GM10248 (cell line): ENCODE data around the gene EPHX1.

Source experiments
- CTCF ChIA-PET: fragments of 300-600 bp; sonication (Branson Sonifier 250); formaldehyde crosslinking; extraction: SDS; loops from one replicate; lab custom pipeline; 2021; ENCODE audit warnings: antibody characterized with exemption; lab: Yijun Ruan, JAX
- POLR2A ChIA-PET: fragments of 350-650 bp; sonication (Branson Sonifier 250); formaldehyde crosslinking; extraction: SDS; loops from one replicate; lab custom pipeline; 2020; ENCODE audit warnings: antibody characterized with exemption; lab: Yijun Ruan, JAX
- DNase-seq: peaks from one replicate; pipeline ENCODE4 v3.0.0; 2012; ENCODE audit errors: extremely low spot score
- CTCF ChIP-seq: IDR thresholded peaks from 2 replicates; pipeline ENCODE4 v1.5.1; 2012; ENCODE audit warnings: mild to moderate bottlenecking, low read depth; ENCODE audit errors: extremely low read depth, missing control alignments, control extremely low read depth

EPHX1 gene

GRCh38 chr1:225857256-225857655, 47.3 kb downstream of the EPHX1 start:
- no peak for DNase-seq
- ChIA-PET POLR2A (no interaction called here), CTCF (no interaction called here)
- no peak for TF ChIP-seq CTCF

- DNase-seq = no peak
- ChIA-PET CTCF (interaction anchor here (1.1 to 1.4 kb wide), 2 partner anchors 14 to 18 kb away, joined by 3 to 4 read pairs; no protein-coding TSS in a partner anchor), POLR2A (no interaction called here)
- no peak for TF ChIP-seq CTCF
These were observed 49.2 kb downstream of the EPHX1 start for GRCh38 chr1:225859151-225859550.

DNA sequence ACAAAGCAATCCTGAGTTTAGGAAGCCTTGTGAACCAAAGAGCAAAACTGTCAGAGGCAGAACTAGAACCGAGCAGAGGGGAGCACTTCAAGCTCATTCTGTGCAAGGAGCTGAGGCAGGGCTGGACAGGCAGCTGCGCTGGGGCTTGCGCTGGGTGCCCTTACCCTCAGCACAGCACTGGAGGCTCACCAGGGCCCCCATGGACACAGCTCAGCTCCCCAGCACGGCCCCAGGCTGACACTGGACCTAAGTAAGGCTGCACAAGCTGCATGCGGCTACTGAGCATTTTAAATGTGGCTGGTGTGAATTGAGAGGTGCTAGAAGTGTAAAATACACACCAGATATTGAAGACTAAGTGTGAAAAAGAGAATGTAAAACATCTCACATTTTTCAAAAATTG, 50.2 kb downstream of the EPHX1 start:
- TF ChIP-seq CTCF = no peak
- ChIA-PET CTCF (interaction anchor here (1.1 to 1.4 kb wide), 4 partner anchors 15 to 385 kb away, joined by 3 to 4 read pairs (median 4); no protein-coding TSS in a partner anchor), POLR2A (no interaction called here)
- no peak for DNase-seq

DNA sequence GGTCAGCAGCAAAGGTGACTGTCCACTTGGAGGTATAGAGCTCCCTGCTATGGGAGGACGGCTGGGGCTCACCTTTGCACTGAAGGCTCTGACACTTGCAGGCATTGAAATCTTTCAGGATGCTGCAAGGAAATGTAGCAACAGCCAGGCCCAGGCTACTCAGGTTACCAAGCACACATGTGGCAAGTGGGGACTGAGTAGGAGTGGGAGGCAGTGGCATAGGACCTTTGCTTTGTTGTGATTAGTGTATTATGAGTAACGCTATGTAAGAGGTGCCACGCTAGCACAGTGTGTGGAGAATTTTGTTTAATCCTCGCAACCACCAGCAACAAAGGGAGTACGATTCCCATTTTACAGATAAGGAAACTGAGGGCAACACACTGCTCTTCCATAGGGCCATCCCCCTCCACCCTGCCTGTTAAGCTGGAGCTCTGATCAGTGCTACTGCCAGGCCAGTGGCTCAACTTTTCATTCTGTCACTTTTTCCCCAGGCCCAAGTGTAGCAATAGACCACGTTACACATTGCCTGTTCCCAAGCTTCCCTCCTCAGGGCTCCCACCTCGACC, 51.0 kb downstream of the EPHX1 start:
- POLR2A ChIA-PET = no interaction called here
- no peak for DNase-seq
- TF ChIP-seq CTCF = no peak
- CTCF ChIA-PET = interaction anchor here (0.7 to 1.4 kb wide), 4 partner anchors 16 to 386 kb away, joined by 3 to 4 read pairs (median 3); no protein-coding TSS in a partner anchor

DNA sequence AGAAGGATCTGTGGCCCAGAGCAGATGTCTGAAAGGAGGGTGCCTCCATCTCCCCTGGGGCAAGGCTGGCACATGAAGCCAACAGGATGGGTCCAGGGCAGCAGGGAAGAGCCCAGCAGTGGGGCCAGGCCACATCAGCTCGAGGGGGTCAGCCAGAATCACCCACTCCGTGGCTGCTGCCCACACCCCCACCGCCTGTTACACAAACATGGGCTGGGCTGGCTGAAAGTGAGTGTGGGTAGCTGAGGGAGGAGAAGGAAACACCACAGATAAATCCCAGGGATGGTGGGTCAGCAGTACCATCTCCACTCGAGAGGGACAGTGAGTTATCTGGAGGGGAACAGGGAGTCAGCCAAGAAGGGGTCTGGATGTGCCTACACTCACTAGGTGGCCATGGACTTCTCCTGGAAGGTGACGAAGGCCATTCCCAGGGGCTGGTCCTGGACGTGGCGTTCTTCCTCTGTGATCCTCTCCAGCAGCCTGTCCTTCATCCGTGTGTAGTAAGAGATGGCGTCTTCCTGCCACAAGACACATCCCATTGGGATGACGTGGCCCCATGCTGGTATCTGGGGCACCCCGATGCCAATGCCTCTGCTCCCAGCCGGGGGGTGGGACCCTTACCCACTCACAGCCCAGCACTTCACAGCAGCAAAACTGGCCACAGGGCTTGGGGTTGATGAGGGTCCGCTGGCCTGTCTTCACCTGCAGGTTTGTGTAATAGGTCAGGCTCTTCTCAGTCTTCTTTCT, 52.1 kb downstream of the EPHX1 start:
- POLR2A ChIA-PET = no interaction called here
- no peak for TF ChIP-seq CTCF
- no peak for DNase-seq
- CTCF ChIA-PET = no interaction called here

GRCh38 chr1:225862581-225862950, 52.6 kb downstream of the EPHX1 start:
- DNase-seq = no peak
- POLR2A ChIA-PET = no interaction called here
- CTCF ChIA-PET = no interaction called here
- TF ChIP-seq CTCF = no peak
